ENCODE measurements around the gene SHISA6.
A peak's percentile ranks its signal among the peaks of the same experiment; 100 is the strongest.

Gene SHISA6

DNA sequence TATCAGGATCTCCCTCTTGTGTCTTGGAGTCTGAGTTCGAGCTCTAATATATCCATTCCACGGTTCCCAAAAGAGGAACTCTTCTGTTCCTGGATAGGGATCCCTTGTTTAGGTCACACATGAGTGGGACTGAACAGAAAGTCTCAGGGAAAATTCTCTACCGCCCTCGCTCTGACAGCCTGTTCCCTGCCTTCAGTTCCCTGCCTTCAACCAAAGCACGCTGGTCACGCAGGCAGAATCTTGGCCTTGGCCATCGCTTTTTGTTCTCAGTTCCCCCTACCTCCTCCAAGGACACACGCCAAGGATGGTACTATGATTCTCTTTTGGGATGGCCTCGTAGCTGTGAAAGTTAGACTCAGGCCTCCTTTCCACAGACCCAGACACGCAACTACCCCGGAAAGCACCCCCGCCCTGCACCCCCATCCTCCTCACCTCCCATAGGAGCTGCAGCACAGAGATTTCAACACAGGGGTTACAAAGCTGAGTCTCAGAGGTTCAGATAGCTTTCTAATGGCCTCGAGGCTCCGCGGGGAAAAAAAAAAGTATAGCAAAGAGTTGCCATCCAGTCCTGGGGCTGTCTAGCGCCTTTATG, 1.5 kb upstream of the SHISA6 start:
- H3K27ac ChIP-seq (ENCODE audit: poor library complexity, severe bottlenecking) = no peak overlapping the region
- no peaks in the 10 kb centered on the region for H3K4me1 ChIP-seq (ENCODE audit: insufficient read depth, poor library complexity, severe bottlenecking)
- peaks cover 29% of the 10 kb centered on the region for H3K27me3 ChIP-seq (ENCODE audit: insufficient read depth, poor library complexity, severe bottlenecking)
- ATAC-seq (ENCODE audit: low read depth) (no peak), DNase-seq (ENCODE audit: low spot score) (no peak)
- H3K4me3 ChIP-seq (ENCODE audit: severe bottlenecking) = no peak overlapping the region
- TF ChIP-seq CTCF (IDR thresholded peaks at IDR 0.05; ENCODE audit: poor library complexity, severe bottlenecking) = no peak
- no peaks in the 10 kb centered on the region for H3K9me3 ChIP-seq (ENCODE audit: severe bottlenecking)
- H3K36me3 ChIP-seq (ENCODE audit: low read depth) = no peaks in the 10 kb centered on the region

GRCh38 chr17:11240041-11240840, 772 bp upstream of the SHISA6 start:
- H3K27ac ChIP-seq (ENCODE audit: poor library complexity, severe bottlenecking) = no peak overlapping the region
- no peaks in the 10 kb centered on the region for H3K9me3 ChIP-seq (ENCODE audit: severe bottlenecking)
- H3K36me3 ChIP-seq (ENCODE audit: low read depth) = no peaks in the 10 kb centered on the region
- no peaks in the 10 kb centered on the region for H3K4me1 ChIP-seq (ENCODE audit: insufficient read depth, poor library complexity, severe bottlenecking)
- H3K27me3 ChIP-seq (ENCODE audit: insufficient read depth, poor library complexity, severe bottlenecking) = peaks cover 29% of the 10 kb centered on the region
- ATAC-seq (ENCODE audit: low read depth) (peak; percentile 23; the same call in 1 of the 3 replicates), DNase-seq (ENCODE audit: low spot score) (no peak)
- TF ChIP-seq CTCF (IDR thresholded peaks at IDR 0.05; ENCODE audit: poor library complexity, severe bottlenecking) = no peak
- no peak overlapping the region for H3K4me3 ChIP-seq (ENCODE audit: severe bottlenecking)

- Histone ChIP-seq H3K27ac (ENCODE audit: poor library complexity, severe bottlenecking) (no peak overlapping the region), H3K36me3 (ENCODE audit: low read depth) (no peaks in the 10 kb centered on the region), H3K9me3 (ENCODE audit: severe bottlenecking) (no peaks in the 10 kb centered on the region), H3K4me1 (ENCODE audit: insufficient read depth, poor library complexity, severe bottlenecking) (no peaks in the 10 kb centered on the region), H3K27me3 (ENCODE audit: insufficient read depth, poor library complexity, severe bottlenecking) (peaks cover 29% of the 10 kb centered on the region), H3K4me3 (ENCODE audit: severe bottlenecking) (no peak overlapping the region)
- no peak for ATAC-seq (ENCODE audit: low read depth)
- TF ChIP-seq CTCF (IDR thresholded peaks at IDR 0.05; ENCODE audit: poor library complexity, severe bottlenecking) = no peak
- DNase-seq (ENCODE audit: low spot score) = no peak
Observed at GRCh38 chr17:11241611-11242226, 706 bp downstream of the SHISA6 start.

DNA sequence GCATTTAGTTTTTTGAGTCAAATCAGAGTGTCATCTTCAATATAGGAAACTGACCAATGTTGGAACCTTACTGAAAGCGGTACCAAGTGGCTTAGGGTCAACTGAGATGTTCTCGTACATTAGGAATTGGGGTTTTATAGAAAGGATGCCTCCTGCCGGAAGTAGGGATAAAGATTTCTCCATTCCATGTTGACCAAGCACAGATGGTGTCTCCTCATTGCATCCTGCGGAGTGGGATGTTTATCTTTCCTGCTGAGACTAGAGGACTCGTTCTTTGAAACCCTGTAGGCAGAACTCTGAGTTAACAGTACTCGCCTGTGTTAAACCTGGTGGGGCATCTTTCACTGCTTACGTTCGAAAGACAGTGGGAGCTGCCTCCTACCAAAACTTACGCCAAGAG, 1.4 kb downstream of the SHISA6 start:
- H3K9me3 ChIP-seq (ENCODE audit: severe bottlenecking) = no peaks in the 10 kb centered on the region
- no peaks in the 10 kb centered on the region for H3K4me1 ChIP-seq (ENCODE audit: insufficient read depth, poor library complexity, severe bottlenecking)
- H3K27ac ChIP-seq (ENCODE audit: poor library complexity, severe bottlenecking) = no peak overlapping the region
- peaks cover 29% of the 10 kb centered on the region for H3K27me3 ChIP-seq (ENCODE audit: insufficient read depth, poor library complexity, severe bottlenecking)
- no peak overlapping the region for H3K4me3 ChIP-seq (ENCODE audit: severe bottlenecking)
- DNase-seq (ENCODE audit: low spot score) (no peak), ATAC-seq (ENCODE audit: low read depth) (no peak)
- H3K36me3 ChIP-seq (ENCODE audit: low read depth) = no peaks in the 10 kb centered on the region
- TF ChIP-seq CTCF (IDR thresholded peaks at IDR 0.05; ENCODE audit: poor library complexity, severe bottlenecking) = no peak
